K562 (cell line): ENCODE data around the gene TRIM47. TPM values are rescaled to one million over a fixed set of nuclear protein-coding genes. Genes with fewer than 3 reads are reported as not detected.

Experiments used
- ATAC-seq: fragments of 200-7000 bp; cut with Tn5 transposase; 3 replicates; pipeline ENCODE4 v1.9.1; 2020; ENCODE audit warnings: moderate library complexity
- BruUV-seq: library from RNA; stranded (reverse); fragments of 400-500 nt; replicated peaks from 2 replicates; lab custom pipeline; 2021; lab: Mats Ljungman, UMichigan
- CTCF ChIA-PET: fragments of 300-600 bp; formaldehyde crosslinking; extraction: SDS; loops from one replicate; lab custom pipeline; 2021; ENCODE audit warnings: low intra/inter-chr PET ratio; lab: Yijun Ruan, JAX
- POLR2A ChIA-PET: fragments of 300-600, 350-650 bp; sonication (Branson Sonifier 250); formaldehyde crosslinking; extraction: SDS; loops from one replicate; lab custom pipeline; 2021; ENCODE audit warnings: antibody characterized with exemption, inconsistent platforms; lab: Yijun Ruan, JAX
- DNase-seq, 4 experiments: peaks; one replicate each; pipeline versions ENCODE4 v3.0.0 to v3.0.0-alpha.2; 2011 to 2018; ENCODE audit warnings: low spot score in 3 of 4, mixed read lengths in 3 of 4; ENCODE audit errors: extremely low read depth in 1 of 4
- FAIRE-seq: peaks from 2 replicates; lab custom pipeline; 2011; peaks lifted over from hg19 to GRCh38; lab: Jason Lieb, UNC
- H2AFZ ChIP-seq: 2 replicates; pipeline ENCODE4 v1.6.0; 2011; ENCODE audit warnings: low read depth, low read length, control low read depth, inconsistent platforms
- H3K27ac ChIP-seq: fragments of 200-600 bp; 3 replicates; pipeline ENCODE4 v1.8.0; 2011; ENCODE audit warnings: low read depth, mild to moderate bottlenecking, control low read depth, inconsistent platforms, low read length, moderate library complexity, mixed read lengths; ENCODE audit errors: extremely low read depth
- H3K27me3 ChIP-seq, 2 experiments: fragments of 300-600 bp in 1 of 2; 2 replicates in 1 of 2; 3 replicates in 1 of 2; pipeline versions ENCODE4 v1.6.0 to v1.8.0; 2011; ENCODE audit warnings: inconsistent platforms in 2 of 2, low read length in 2 of 2, mild to moderate bottlenecking in 1 of 2, mixed read lengths in 1 of 2, moderate library complexity in 1 of 2; ENCODE audit not compliant: control insufficient read depth in 2 of 2, insufficient read depth in 2 of 2
- H3K36me3 ChIP-seq: fragments of 300-600 bp; 3 replicates; pipeline ENCODE4 v1.8.0; 2011; ENCODE audit warnings: mild to moderate bottlenecking, low read length, inconsistent platforms; ENCODE audit not compliant: control insufficient read depth, insufficient read depth
- H3K4me1 ChIP-seq, 2 experiments: fragments of 200-600 bp in 1 of 2; replicated peaks in 1 of 2; 2 replicates in 1 of 2; 3 replicates in 1 of 2; pipeline versions ENCODE4 v1.5.1 to v1.8.0; 2011; ENCODE audit warnings: inconsistent platforms in 2 of 2, low read length in 2 of 2, mild to moderate bottlenecking in 1 of 2, mixed read lengths in 1 of 2, moderate library complexity in 1 of 2; ENCODE audit not compliant: control insufficient read depth in 2 of 2, insufficient read depth in 2 of 2
- H3K4me2 ChIP-seq: 2 replicates; pipeline ENCODE4 v1.6.1; 2011; ENCODE audit warnings: low read length, control low read depth, inconsistent platforms, mixed read lengths; ENCODE audit not compliant: insufficient read depth
- H3K4me3 ChIP-seq: fragments of 200-600 bp; sonication (generic), shearing (Covaris generic); 2 replicates; pipeline ENCODE4 v1.5.1; 2016; ENCODE audit warnings: control low read depth, inconsistent platforms
- H3K79me2 ChIP-seq: fragments of 200-600 bp; 3 replicates; pipeline ENCODE4 v1.8.0; 2011; ENCODE audit warnings: low read length, inconsistent platforms; ENCODE audit not compliant: control insufficient read depth, insufficient read depth
- H3K9ac ChIP-seq, 2 experiments: 2 replicates each; pipeline versions ENCODE4 v1.6.0 to v1.6.1; 2011; ENCODE audit warnings: low read depth in 2 of 2, low read length in 2 of 2, control low read depth in 1 of 2, inconsistent platforms in 1 of 2, mild to moderate bottlenecking in 1 of 2, mixed read lengths in 1 of 2; ENCODE audit not compliant: insufficient read depth in 1 of 2
- H3K9me1 ChIP-seq: one replicate; pipeline ENCODE4 v1.6.0; 2011; ENCODE audit warnings: inconsistent platforms, mild to moderate bottlenecking, low read length, moderate library complexity; ENCODE audit not compliant: control insufficient read depth, insufficient read depth
- H3K9me3 ChIP-seq: replicated peaks from 2 replicates; pipeline ENCODE4 v1.5.1; 2011; ENCODE audit warnings: low read depth, low read length, inconsistent platforms; ENCODE audit not compliant: control insufficient read depth, insufficient read depth
- H4K20me1 ChIP-seq: replicated peaks from 2 replicates; pipeline ENCODE4 v1.6.1; 2011; ENCODE audit warnings: low read length, inconsistent platforms, mixed read lengths; ENCODE audit not compliant: control insufficient read depth, insufficient read depth
- IFI16 ChIP-seq: fragments of 250-450 bp; sonication (Bioruptor Pico); IDR thresholded peaks from 2 replicates; pipeline ENCODE4 v2.1.2; 2022; ENCODE audit warnings: mild to moderate bottlenecking, inconsistent platforms
- MTA2 ChIP-seq: fragments of 450-650 bp; IDR thresholded peaks from 2 replicates; pipeline ENCODE4 v1.6.1; 2016; ENCODE audit warnings: low read depth
- POLR2G ChIP-seq: fragments of 200-400 bp; formaldehyde crosslinking; IDR thresholded peaks from 2 replicates; pipeline ENCODE4 v1.6.1; 2017; ENCODE audit warnings: low read depth, mild to moderate bottlenecking, antibody characterized with exemption, low read length, moderate library complexity
- TEAD2 ChIP-seq: fragments of 450-650 bp; IDR thresholded peaks from 2 replicates; pipeline ENCODE4 v1.6.1; 2016; ENCODE audit warnings: missing genetic modification characterization, control low read depth, missing compliant biosample characterization
- U2AF2 ChIP-seq: fragments of 200-400 bp; formaldehyde crosslinking; optimal IDR thresholded peaks from 2 replicates; pipeline ENCODE3; 2017; ENCODE audit warnings: low read depth, mild to moderate bottlenecking, low read length
- ZNF75A ChIP-seq: fragments of 450-650 bp; formaldehyde crosslinking; IDR thresholded peaks from 2 replicates; pipeline ENCODE4 v1.4.0; 2020; ENCODE audit warnings: mild to moderate bottlenecking
- WGBS: fragments of 100-300 bp; shearing (Covaris generic); methylation state at CpG from one replicate; pipeline ENCODE4 v1.1.6; 2016; ENCODE audit warnings: low coverage, mixed read lengths; ENCODE audit not compliant: insufficient coverage; ENCODE audit errors: missing lambda C conversion rate; 5-methylcytosine and 5-hydroxymethylcytosine counted together
- in situ Hi-C: fragments of 300-500 bp; cut with MboI; formaldehyde crosslinking; loops from 4 replicates; pipeline ENCODE4 v1.15.0; 2018; ENCODE audit warnings: inconsistent platforms, mixed read lengths
- intact Hi-C: fragments of 100-400 bp; cut with micrococcal nuclease; formaldehyde crosslinking; loops from 2 replicates; pipeline ENCODE4 v1.14.2; 2022
- polyA plus RNA-seq, 8 experiments: library from polyadenylated mRNA; depleted of rRNA in 4 of 8; stranded (reverse) in 5 of 8; unstranded in 3 of 8; fragments of >200 nt; fragmentation: Nextera tagmentation in 2 of 8; fragmentation: Illumina TruSeq in 1 of 8; extraction: Ambion mirVana in 2 of 8; extraction: Trizol in 1 of 8; gene quantifications; 2 replicates each; pipeline versions ENCODE4 v1.2.1 to v1.2.3, GENCODE V29; 2011 to 2014; ENCODE audit warnings: inconsistent platforms in 1 of 8, missing spikeins in 1 of 8
- total RNA-seq, 7 experiments: library from RNA; depleted of rRNA in 6 of 7; stranded (reverse); fragments of >200 nt in 6 of 7; fragmentation: Illumina TruSeq in 2 of 7; extraction: Trizol in 2 of 7; gene quantifications; 2 replicates each; pipeline versions ENCODE4 v1.2.1 to v1.2.3, GENCODE V29; 2011 to 2021; ENCODE audit warnings: low replicate concordance in 1 of 7
- TF ChIP-seq, protein P1 (sequence below): fragments of 150-350 bp; IDR thresholded peaks from 2 replicates; pipeline ENCODE4 v1.6.1; 2014; ENCODE audit warnings: low read depth, mild to moderate bottlenecking, low read length, borderline replicate concordance
- TF ChIP-seq, protein P2 (sequence below): sonication (generic); formaldehyde crosslinking; IDR thresholded peaks from 2 replicates; pipeline ENCODE4 v1.5.0; 2020; ENCODE audit warnings: missing genetic modification reagents
- TF ChIP-seq, protein P3 (sequence below): fragments of 450-650 bp; formaldehyde crosslinking; IDR thresholded peaks from 2 replicates; pipeline ENCODE4 v1.4.0; 2020; ENCODE audit warnings: mild to moderate bottlenecking, moderate library complexity
- TF ChIP-seq, protein P4 (sequence below): sonication (generic); formaldehyde crosslinking; IDR thresholded peaks from 2 replicates; pipeline ENCODE4 v1.8.1; 2023; ENCODE audit warnings: mild to moderate bottlenecking, missing genetic modification reagents

TRIM47 gene
- total and polyA plus RNA-seq, 9 of the 15 experiments (the other 6 are each of a cell fraction or from before 2014, with no cell fraction given) = 0.56 to 6.1 (median 3.2) TPM

DNA sequence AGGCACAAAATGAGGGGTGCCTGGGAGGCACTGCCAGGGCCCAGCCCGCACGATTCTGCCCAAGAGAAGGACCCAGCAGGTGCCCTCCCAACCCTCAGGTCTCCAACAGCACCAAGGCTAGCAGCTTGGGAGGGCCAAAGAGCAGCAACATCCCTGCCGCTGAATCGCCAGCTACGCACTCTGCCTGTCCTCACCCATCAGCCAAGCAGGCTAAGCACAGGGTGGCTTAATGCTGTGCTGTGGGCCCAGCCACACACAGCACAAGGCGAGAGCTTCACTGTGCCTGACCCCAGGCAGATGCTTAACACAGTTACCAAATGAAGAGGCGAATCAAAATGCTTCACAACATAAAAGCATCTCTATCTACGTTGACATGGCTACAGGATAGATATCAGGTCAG lies 36.9 kb upstream of the TRIM47 start (continued):
- TF ChIP-seq, protein P1, sequence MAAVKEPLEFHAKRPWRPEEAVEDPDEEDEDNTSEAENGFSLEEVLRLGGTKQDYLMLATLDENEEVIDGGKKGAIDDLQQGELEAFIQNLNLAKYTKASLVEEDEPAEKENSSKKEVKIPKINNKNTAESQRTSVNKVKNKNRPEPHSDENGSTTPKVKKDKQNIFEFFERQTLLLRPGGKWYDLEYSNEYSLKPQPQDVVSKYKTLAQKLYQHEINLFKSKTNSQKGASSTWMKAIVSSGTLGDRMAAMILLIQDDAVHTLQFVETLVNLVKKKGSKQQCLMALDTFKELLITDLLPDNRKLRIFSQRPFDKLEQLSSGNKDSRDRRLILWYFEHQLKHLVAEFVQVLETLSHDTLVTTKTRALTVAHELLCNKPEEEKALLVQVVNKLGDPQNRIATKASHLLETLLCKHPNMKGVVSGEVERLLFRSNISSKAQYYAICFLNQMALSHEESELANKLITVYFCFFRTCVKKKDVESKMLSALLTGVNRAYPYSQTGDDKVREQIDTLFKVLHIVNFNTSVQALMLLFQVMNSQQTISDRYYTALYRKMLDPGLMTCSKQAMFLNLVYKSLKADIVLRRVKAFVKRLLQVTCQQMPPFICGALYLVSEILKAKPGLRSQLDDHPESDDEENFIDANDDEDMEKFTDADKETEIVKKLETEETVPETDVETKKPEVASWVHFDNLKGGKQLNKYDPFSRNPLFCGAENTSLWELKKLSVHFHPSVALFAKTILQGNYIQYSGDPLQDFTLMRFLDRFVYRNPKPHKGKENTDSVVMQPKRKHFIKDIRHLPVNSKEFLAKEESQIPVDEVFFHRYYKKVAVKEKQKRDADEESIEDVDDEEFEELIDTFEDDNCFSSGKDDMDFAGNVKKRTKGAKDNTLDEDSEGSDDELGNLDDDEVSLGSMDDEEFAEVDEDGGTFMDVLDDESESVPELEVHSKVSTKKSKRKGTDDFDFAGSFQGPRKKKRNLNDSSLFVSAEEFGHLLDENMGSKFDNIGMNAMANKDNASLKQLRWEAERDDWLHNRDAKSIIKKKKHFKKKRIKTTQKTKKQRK = no peak
- TF ChIP-seq, protein P2, sequence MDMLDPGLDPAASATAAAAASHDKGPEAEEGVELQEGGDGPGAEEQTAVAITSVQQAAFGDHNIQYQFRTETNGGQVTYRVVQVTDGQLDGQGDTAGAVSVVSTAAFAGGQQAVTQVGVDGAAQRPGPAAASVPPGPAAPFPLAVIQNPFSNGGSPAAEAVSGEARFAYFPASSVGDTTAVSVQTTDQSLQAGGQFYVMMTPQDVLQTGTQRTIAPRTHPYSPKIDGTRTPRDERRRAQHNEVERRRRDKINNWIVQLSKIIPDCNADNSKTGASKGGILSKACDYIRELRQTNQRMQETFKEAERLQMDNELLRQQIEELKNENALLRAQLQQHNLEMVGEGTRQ (CRISPR knock-in tag) = no peak
- TF ChIP-seq ZNF75A (CRISPR knock-in tag) = no peak

DNA sequence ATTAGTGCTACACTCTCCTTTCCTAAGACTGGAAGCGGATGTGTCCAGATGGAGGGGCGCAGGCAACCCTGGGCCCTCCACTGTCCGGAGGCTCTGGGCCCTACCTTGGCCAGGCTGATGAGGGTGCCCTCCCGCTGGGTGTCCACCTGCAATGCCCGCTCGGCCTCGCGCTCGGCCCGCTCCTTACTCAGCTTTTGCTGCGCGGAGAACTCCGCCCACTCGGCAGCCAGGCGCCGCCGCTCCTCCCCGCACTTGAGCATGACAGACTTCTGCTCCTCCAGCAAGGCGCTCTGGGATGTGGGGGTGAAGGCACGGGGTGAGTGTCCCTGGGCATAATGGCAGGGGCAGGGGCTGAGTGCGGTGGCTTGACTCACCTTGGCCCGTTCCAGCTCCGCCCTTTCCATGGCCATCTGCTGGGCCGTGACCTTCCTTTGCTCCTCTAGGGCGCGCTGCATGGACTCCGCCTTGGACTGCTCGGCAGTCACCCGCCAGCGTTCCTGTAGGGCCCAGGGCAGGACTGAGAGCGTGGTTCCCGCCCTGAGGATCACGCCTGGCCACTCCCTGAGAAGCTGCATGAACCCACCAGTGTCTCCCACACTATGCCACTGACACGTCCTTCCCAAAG lies 36.4 kb upstream of the TRIM47 start:
- Histone ChIP-seq H3K27ac (no peak overlapping the region), H3K4me2 (no peak overlapping the region), H3K79me2 (no peaks in the 10 kb centered on the region), H3K36me3 (peaks cover 6% of the 10 kb centered on the region; the same call in 1 of the 3 replicates), H3K9me3 (no peaks in the 10 kb centered on the region), H2AFZ (no peak overlapping the region), H3K4me3 (no peak overlapping the region), H3K4me1 (peaks cover 0 to 50% of the 10 kb centered on the region in 2 experiments; a peak in 2 of 5 replicates), H3K9ac (peak overlapping the region in 1 of 2 experiments; percentile 79; a peak in 2 of 4 replicates), H3K9me1 (no peaks in the 10 kb centered on the region), H3K27me3 (no peaks in the 10 kb centered on the region), H4K20me1 (no peaks in the 10 kb centered on the region)
- in situ Hi-C loops (loop anchor here (5.0 kb wide), 1 partner anchor 378 kb away; no protein-coding TSS in a partner anchor), intact Hi-C loops (no loop called here)
- BruUV-seq = no TSS peak
- 68% methylated on average over 22 of the region's 34 CpGs for WGBS
- no peak for TF ChIP-seq IFI16 (CRISPR knock-in tag)
- TF ChIP-seq U2AF2 = no peak
- 0 out of 2 replicates have a peak, but pooled peaks have one; percentile 30 for TF ChIP-seq POLR2G
- TF ChIP-seq, protein P3, sequence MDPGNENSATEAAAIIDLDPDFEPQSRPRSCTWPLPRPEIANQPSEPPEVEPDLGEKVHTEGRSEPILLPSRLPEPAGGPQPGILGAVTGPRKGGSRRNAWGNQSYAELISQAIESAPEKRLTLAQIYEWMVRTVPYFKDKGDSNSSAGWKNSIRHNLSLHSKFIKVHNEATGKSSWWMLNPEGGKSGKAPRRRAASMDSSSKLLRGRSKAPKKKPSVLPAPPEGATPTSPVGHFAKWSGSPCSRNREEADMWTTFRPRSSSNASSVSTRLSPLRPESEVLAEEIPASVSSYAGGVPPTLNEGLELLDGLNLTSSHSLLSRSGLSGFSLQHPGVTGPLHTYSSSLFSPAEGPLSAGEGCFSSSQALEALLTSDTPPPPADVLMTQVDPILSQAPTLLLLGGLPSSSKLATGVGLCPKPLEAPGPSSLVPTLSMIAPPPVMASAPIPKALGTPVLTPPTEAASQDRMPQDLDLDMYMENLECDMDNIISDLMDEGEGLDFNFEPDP (CRISPR knock-in tag) = no peak
- no peak for TF ChIP-seq TEAD2 (tag)
- no peak for TF ChIP-seq MTA2
- TF ChIP-seq, protein P4, sequence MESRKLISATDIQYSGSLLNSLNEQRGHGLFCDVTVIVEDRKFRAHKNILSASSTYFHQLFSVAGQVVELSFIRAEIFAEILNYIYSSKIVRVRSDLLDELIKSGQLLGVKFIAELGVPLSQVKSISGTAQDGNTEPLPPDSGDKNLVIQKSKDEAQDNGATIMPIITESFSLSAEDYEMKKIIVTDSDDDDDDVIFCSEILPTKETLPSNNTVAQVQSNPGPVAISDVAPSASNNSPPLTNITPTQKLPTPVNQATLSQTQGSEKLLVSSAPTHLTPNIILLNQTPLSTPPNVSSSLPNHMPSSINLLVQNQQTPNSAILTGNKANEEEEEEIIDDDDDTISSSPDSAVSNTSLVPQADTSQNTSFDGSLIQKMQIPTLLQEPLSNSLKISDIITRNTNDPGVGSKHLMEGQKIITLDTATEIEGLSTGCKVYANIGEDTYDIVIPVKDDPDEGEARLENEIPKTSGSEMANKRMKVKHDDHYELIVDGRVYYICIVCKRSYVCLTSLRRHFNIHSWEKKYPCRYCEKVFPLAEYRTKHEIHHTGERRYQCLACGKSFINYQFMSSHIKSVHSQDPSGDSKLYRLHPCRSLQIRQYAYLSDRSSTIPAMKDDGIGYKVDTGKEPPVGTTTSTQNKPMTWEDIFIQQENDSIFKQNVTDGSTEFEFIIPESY (CRISPR knock-in tag) = peak; percentile 97
- ChIA-PET CTCF (interaction anchor here (0.6 kb wide), 1 partner anchor 24 kb away, joined by 4 read pairs; no protein-coding TSS in a partner anchor), POLR2A (interaction anchor here (0.8 to 1.2 kb wide), 3 partner anchors 15 to 138 kb away, joined by 3 to 5 read pairs (median 4); no protein-coding TSS in a partner anchor)
- FAIRE-seq = no peak
- peak in 3 of 4 experiments; percentile 20 to 59 (median 37) for DNase-seq
- ATAC-seq = peak; percentile 79
